H9 (cell line): ENCODE measurements around the gene WDR27. TPM values are rescaled to one million over a fixed set of nuclear protein-coding genes. Genes with fewer than 3 reads are reported as not detected.

ENCODE experiments used
- DNase-seq: peaks from one replicate; pipeline ENCODE4 v3.0.0-alpha.2; 2017
- H2AFZ ChIP-seq: one replicate; pipeline ENCODE4 v1.6.1; 2013; ENCODE audit warnings: mild to moderate bottlenecking, low read length, control low read depth, moderate library complexity
- H2AK5ac ChIP-seq: 2 replicates; pipeline ENCODE4 v1.6.1; 2013; ENCODE audit warnings: low read length, control low read depth, mixed read lengths; ENCODE audit not compliant: insufficient read length
- H2BK120ac ChIP-seq: one replicate; pipeline ENCODE4 v1.6.1; 2013; ENCODE audit warnings: low read depth, mild to moderate bottlenecking, low read length, control low read depth, inconsistent platforms; ENCODE audit not compliant: poor library complexity, severe bottlenecking
- H2BK12ac ChIP-seq: 2 replicates; pipeline ENCODE4 v1.6.1; 2013; ENCODE audit warnings: low read length, control low read depth, mixed read lengths, low read depth; ENCODE audit not compliant: insufficient read length
- H2BK15ac ChIP-seq: 2 replicates; pipeline ENCODE4 v1.6.1; 2013; ENCODE audit warnings: low read depth, low read length, control low read depth
- H2BK20ac ChIP-seq: one replicate; pipeline ENCODE4 v1.6.1; 2013; ENCODE audit warnings: low read depth, mild to moderate bottlenecking, low read length, control low read depth, inconsistent platforms; ENCODE audit not compliant: poor library complexity, severe bottlenecking
- H2BK5ac ChIP-seq: 2 replicates; pipeline ENCODE4 v1.6.1; 2013; ENCODE audit warnings: low read length, control low read depth, mixed read lengths; ENCODE audit not compliant: insufficient read length
- H3K14ac ChIP-seq: 2 replicates; pipeline ENCODE4 v1.6.1; 2013; ENCODE audit warnings: low read length, control low read depth; ENCODE audit not compliant: insufficient read depth
- H3K18ac ChIP-seq: 2 replicates; pipeline ENCODE4 v1.6.1; 2013; ENCODE audit warnings: low read depth, mild to moderate bottlenecking, mixed read lengths, low read length, control low read depth; ENCODE audit not compliant: insufficient read length
- H3K23ac ChIP-seq: 2 replicates; pipeline ENCODE4 v1.6.1; 2013; ENCODE audit warnings: low read length, control low read depth, mixed read lengths, low read depth; ENCODE audit not compliant: insufficient read length
- H3K23me2 ChIP-seq: 2 replicates; pipeline ENCODE4 v1.6.1; 2013; ENCODE audit warnings: low read depth, mild to moderate bottlenecking, mixed read lengths, low read length, control low read depth; ENCODE audit not compliant: insufficient read length, poor library complexity, severe bottlenecking
- H3K27ac ChIP-seq: 2 replicates; pipeline ENCODE4 v1.5.1; 2013; ENCODE audit warnings: low read length, control low read depth, mixed read lengths, low read depth; ENCODE audit not compliant: insufficient read length
- H3K27me3 ChIP-seq: 2 replicates; pipeline ENCODE4 v1.6.1; 2013; ENCODE audit warnings: low read length, control low read depth, inconsistent platforms; ENCODE audit not compliant: insufficient read depth
- H3K4ac ChIP-seq: 2 replicates; pipeline ENCODE4 v1.6.1; 2013; ENCODE audit warnings: low read depth, mild to moderate bottlenecking, control low read depth, inconsistent platforms, low read length, moderate library complexity
- H3K4me1 ChIP-seq: 2 replicates; pipeline ENCODE4 v1.6.1; 2013; ENCODE audit warnings: low read length, control low read depth, inconsistent platforms; ENCODE audit not compliant: insufficient read depth
- H3K4me2 ChIP-seq: 2 replicates; pipeline ENCODE4 v1.6.1; 2013; ENCODE audit warnings: low read length, control low read depth, mixed read lengths; ENCODE audit not compliant: insufficient read length, insufficient read depth
- H3K56ac ChIP-seq: 2 replicates; pipeline ENCODE4 v1.6.1; 2013; ENCODE audit warnings: low read depth, mild to moderate bottlenecking, mixed read lengths, low read length, control low read depth; ENCODE audit not compliant: insufficient read length
- H3K79me1 ChIP-seq: 2 replicates; pipeline ENCODE4 v1.6.1; 2013; ENCODE audit warnings: low read depth, mild to moderate bottlenecking, moderate library complexity, low read length, control low read depth, inconsistent platforms; ENCODE audit not compliant: insufficient read depth, poor library complexity, severe bottlenecking
- H3K79me2 ChIP-seq: 2 replicates; pipeline ENCODE4 v1.6.1; 2013; ENCODE audit warnings: low read length, control low read depth, inconsistent platforms; ENCODE audit not compliant: insufficient read depth
- H3K9ac ChIP-seq: 2 replicates; pipeline ENCODE4 v1.6.1; 2013; ENCODE audit warnings: low read length, control low read depth, mixed read lengths; ENCODE audit not compliant: insufficient read length; ENCODE audit errors: extremely low read depth
- H3K9me3 ChIP-seq: one replicate; pipeline ENCODE4 v1.6.1; 2013; ENCODE audit warnings: low read depth, low read length, inconsistent platforms; ENCODE audit not compliant: control insufficient read depth
- H3T11ph ChIP-seq: one replicate; pipeline ENCODE4 v1.6.1; 2013; ENCODE audit warnings: mild to moderate bottlenecking, low read length, control low read depth, inconsistent platforms
- H4K20me1 ChIP-seq: one replicate; pipeline ENCODE4 v1.6.1; 2013; ENCODE audit not compliant: control insufficient read depth, insufficient read length, insufficient read depth
- H4K5ac ChIP-seq: 2 replicates; pipeline ENCODE4 v1.6.1; 2013; ENCODE audit warnings: low read depth, mild to moderate bottlenecking, mixed read lengths, low read length, control low read depth; ENCODE audit not compliant: insufficient read length
- H4K8ac ChIP-seq: replicated peaks from 2 replicates; pipeline ENCODE4 v1.6.1; 2013; ENCODE audit warnings: low read length, control low read depth, mixed read lengths, low read depth; ENCODE audit not compliant: insufficient read length
- H4K91ac ChIP-seq: 2 replicates; pipeline ENCODE4 v1.6.1; 2013; ENCODE audit warnings: low read depth, mild to moderate bottlenecking, moderate library complexity, mixed read lengths, low read length, control low read depth; ENCODE audit not compliant: insufficient read length
- H3K27ac Mint-ChIP-seq, 3 experiments: 2 replicates in 2 of 3; 3 replicates in 1 of 3; pipeline ENCODE4 v1.8.0; 2020 to 2021; ENCODE audit warnings: mixed read lengths in 3 of 3, mild to moderate bottlenecking in 1 of 3, moderate library complexity in 1 of 3
- H3K27me3 Mint-ChIP-seq: 2 replicates; pipeline ENCODE4 v1.8.0; 2021; ENCODE audit warnings: low read depth, mild to moderate bottlenecking, moderate library complexity, mixed read lengths
- H3K36me3 Mint-ChIP-seq, 3 experiments: 2 replicates in 2 of 3; 3 replicates in 1 of 3; pipeline ENCODE4 v1.8.0; 2020 to 2021; ENCODE audit warnings: low read depth in 3 of 3, mixed read lengths in 3 of 3; ENCODE audit not compliant: insufficient read depth in 1 of 3
- H3K4me1 Mint-ChIP-seq, 2 experiments: 2 replicates each; pipeline ENCODE4 v1.8.0; 2020; ENCODE audit warnings: mixed read lengths in 2 of 2
- H3K4me3 Mint-ChIP-seq, 2 experiments: 2 replicates in 1 of 2; 3 replicates in 1 of 2; pipeline ENCODE4 v1.8.0; 2020 to 2021; ENCODE audit warnings: mild to moderate bottlenecking in 2 of 2, mixed read lengths in 2 of 2, moderate library complexity in 1 of 2
- H3K9me3 Mint-ChIP-seq, 2 experiments: 2 replicates in 1 of 2; 3 replicates in 1 of 2; pipeline ENCODE4 v1.8.0; 2020; ENCODE audit warnings: mild to moderate bottlenecking in 2 of 2, mixed read lengths in 2 of 2, moderate library complexity in 1 of 2
- CTCF ChIP-seq: fragments of 200-600 bp; sonication (generic); conservative IDR thresholded peaks from 3 replicates; pipeline ENCODE4 v1.8.0; 2021; ENCODE audit warnings: antibody characterized with exemption, mild to moderate bottlenecking
- whole genome bisulfite sequencing: extraction: QIAGEN DNeasy Blood & Tissue Kit; methylation state at CpG from one replicate; pipeline ENCODE4 v1.1.7; 2013; ENCODE audit warnings: missing lambda C conversion rate, low lambda C conversion rate, mixed read lengths; ENCODE audit not compliant: insufficient read length; ENCODE audit errors: extremely low coverage; 5-methylcytosine and 5-hydroxymethylcytosine counted together
- total RNA-seq: library from RNA; stranded (reverse); gene quantifications from 2 replicates; pipeline ENCODE4 v1.2.1, GENCODE V29; 2021

WDR27 gene
- total RNA-seq, 1 experiment from 2014 or later: 48.7 TPM

GRCh38 chr6:169726049-169726400 lies 24.2 kb upstream of the WDR27 start:
- Histone ChIP-seq H2BK5ac (no peak overlapping the region), H2AK5ac (no peak overlapping the region), H4K91ac (no peak overlapping the region), H3K9me3 (no peaks in the 10 kb centered on the region), H3K27ac (no peak overlapping the region), H2BK20ac (no peak overlapping the region), H2BK12ac (no peak overlapping the region), H3K14ac (no peak overlapping the region), H3K27me3 (no peaks in the 10 kb centered on the region), H3K4me1 (no peaks in the 10 kb centered on the region; the same call in 1 of the 2 replicates), H3K56ac (no peak overlapping the region), H4K20me1 (no peaks in the 10 kb centered on the region), H2AFZ (no peak overlapping the region), H3T11ph (no peak overlapping the region), H3K4me2 (peak overlapping the region; percentile 60), H3K79me1 (no peaks in the 10 kb centered on the region), H3K18ac (no peak overlapping the region), H3K9ac (no peak overlapping the region), H4K5ac (no peak overlapping the region), H3K23me2 (peaks cover 18% of the 10 kb centered on the region), H3K79me2 (peaks cover 2% of the 10 kb centered on the region; the same call in 1 of the 2 replicates), H2BK15ac (no peak overlapping the region), H3K23ac (no peak overlapping the region), H2BK120ac (no peak overlapping the region), H4K8ac (no peak overlapping the region), H3K4ac (no peak overlapping the region)
- Mint-ChIP-seq H3K27ac (no peak overlapping the region), H3K4me1 (peaks cover 22 to 24% of the 10 kb centered on the region in 2 experiments), H3K27me3 (peaks cover 4% of the 10 kb centered on the region), H3K4me3 (peak overlapping the region; percentile 79 to 88), H3K36me3 (peaks cover 0 to 6% (median 0%) of the 10 kb centered on the region in 3 experiments; a peak in 1 of 7 replicates), H3K9me3 (no peaks in the 10 kb centered on the region; a peak in 2 of 5 replicates)
- TF ChIP-seq CTCF: no peak
- WGBS: no CpG with 5 or more reads among the region's 1 CpG
- no peak for DNase-seq
